NCI-H1048 (cell line): Measurements from ENCODE around the gene LCMT2.

ENCODE experiments used
- DNase-seq: peaks from one replicate; lab custom pipeline; 2025; lab: John Stamatoyannopoulos, UW

Gene LCMT2

GRCh38 chr15:43329960-43330779, at the start of gene LCMT2:
TSS of gene LCMT2 (minus strand) at chr15:43330573. CDS start at chr15:43330489, 84 bp downstream.
- peak; percentile 62 for DNase-seq

DNA sequence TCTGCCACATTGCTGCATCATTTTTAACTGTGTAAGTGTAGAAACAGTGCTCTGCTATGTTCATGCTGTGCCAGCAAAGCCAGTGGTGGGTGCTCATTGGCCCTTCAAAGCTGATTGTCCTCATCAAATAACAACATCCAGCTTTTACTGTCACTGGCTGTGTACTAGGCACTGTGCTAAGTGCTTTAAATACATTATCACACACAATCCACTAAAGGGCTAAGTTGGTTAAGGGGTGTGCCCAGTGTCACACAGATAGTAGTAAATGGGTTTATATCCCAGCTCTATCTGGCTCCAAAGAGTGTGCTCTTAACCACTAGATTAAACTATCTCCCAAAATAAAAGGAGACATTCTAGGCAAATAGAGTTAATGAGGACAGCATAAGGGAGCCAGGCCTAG, 48.2 kb upstream of the LCMT2 start:
- DNase-seq, result no peak

GRCh38 chr15:43376017-43376705, 45.8 kb upstream of the LCMT2 start:
- no peak for DNase-seq

DNA sequence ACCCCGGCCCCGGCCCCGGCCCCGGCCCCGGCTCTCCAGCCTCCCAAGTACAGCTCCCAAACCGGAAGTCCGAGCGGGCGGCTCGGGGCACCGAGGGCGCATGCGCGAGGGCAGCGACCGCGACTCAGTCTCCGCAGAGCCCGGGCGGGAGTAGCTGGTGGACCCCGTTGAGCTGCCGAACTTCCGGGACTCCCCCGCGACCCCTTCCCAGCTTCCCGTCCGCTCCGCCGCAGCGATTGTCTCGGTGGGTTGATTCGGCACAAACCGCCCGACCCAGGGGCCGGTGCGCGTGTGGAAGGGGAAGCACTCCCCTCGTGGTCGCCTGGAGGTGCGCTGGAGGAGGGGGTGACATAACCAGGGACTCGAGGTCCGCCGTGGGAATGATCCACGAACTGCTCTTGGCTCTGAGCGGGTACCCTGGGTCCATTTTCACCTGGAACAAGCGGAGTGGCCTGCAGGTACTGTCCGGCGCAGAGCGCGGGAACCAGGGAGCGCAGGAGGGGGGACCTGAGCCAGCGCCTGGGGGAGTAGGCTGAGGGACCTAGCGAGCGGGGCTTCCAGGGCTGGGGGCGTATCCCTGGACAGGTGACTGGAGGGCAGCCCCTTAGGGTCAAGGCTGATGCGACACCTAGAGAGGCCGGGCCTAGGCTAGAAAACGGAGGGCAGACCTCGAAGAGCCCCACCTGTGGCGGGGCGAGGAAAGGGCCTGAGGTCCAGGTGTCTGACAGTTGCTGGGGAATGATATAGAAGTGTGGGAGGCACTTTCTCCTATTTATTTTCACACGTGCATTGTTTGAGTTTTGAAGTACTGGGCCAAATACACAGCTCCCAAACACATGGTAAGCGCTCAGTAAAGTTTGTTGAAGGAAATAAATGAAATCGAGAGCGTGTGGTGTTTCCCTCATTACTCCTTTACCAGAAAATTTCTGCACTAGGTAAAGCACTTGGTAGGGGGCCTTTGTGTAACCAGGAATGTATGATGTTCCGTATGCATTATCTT, 40.9 kb upstream of the LCMT2 start, which contains the start of the genes TUBGCP4 and ZSCAN29:
TUBGCP4 (plus strand) TSS at position 127 of the 1,000 bp plus-strand sequence; CDS start at position 381, 254 bp downstream.
ZSCAN29 (minus strand) TSS at position 69 of the 1,000 bp plus-strand sequence. CDS start 1,130 bp downstream, outside the sequence.
- peak; percentile 71 for DNase-seq

DNA sequence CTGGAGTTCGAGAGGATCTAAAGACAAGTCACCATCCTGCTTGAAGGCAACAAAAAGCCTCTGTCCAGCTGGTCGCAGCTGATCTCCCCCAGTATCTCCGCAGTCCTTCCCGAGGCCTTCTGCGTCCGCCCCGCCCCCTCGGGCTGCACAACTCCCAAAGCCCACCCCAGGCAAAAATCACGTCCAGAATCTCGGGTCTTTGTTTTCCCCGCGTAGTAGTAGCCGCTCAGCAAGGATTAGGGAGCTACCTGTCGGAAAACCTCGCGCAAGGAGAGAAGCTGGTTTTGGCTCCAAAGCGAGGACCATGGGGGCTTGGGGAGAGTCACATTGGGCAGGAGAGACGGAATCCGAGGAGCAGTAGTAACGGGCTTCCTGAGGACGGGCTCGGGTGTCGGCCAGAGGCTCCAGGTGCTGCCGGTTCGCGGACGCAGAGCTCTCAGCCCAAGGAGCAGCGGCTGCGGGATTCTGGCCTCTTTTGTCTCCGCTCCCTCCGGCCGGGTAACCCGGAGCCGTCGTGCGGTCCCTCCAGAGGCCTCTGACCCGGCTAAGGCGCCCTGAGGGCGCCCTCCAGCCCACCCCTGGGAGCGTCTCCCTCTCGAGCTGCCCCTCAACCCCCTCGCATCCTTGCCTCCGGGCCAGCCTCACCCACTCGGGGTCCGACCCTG, 40.1 kb upstream of the LCMT2 start:
- no peak for DNase-seq

DNA sequence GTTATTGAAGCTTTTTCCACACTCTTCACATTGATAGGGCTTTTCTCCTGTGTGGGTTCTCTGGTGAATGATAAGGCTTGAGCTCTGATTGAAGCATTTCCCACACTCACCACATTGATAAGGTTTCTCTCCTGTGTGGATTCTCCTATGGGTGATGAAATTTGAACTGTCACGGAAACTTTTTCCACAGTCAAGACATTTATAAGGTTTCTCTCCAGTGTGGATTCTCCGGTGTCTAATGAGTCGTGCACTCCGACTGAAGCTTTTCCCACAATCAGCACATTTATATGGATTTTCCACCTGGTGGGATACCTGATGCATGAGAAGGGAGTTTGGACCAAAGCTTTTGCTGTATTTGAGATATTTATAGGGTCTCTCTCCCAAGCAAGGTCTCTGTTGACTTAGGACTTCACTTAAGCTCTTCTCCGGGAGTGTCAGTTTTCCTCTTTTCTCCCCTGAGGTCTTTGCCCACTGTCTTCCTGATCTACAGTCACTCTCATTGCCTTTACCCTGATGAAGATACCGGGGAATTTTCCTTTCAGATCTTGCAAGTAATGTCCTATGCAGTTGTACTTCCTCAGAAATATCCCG, 31.0 kb upstream of the LCMT2 start:
- no peak for DNase-seq

DNA sequence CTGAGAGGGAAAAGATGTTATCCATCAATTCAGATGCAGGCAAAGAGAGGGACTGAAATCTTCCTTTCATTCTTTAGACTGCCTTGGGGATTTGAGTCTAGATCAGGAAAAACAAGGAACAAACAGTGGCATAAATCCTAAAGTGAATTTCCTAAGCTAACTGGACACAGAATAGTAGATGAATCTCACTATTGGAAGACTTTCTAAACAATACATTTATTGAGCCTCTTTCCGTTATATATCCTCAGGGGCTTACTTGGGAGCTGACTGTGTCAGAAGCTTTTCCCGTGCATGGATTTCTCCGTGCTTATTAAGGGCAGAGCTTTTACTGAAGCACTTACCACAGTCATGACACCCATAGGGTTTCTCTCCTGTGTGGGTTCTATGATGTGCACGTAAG, 30.4 kb upstream of the LCMT2 start:
- no peak for DNase-seq

DNA sequence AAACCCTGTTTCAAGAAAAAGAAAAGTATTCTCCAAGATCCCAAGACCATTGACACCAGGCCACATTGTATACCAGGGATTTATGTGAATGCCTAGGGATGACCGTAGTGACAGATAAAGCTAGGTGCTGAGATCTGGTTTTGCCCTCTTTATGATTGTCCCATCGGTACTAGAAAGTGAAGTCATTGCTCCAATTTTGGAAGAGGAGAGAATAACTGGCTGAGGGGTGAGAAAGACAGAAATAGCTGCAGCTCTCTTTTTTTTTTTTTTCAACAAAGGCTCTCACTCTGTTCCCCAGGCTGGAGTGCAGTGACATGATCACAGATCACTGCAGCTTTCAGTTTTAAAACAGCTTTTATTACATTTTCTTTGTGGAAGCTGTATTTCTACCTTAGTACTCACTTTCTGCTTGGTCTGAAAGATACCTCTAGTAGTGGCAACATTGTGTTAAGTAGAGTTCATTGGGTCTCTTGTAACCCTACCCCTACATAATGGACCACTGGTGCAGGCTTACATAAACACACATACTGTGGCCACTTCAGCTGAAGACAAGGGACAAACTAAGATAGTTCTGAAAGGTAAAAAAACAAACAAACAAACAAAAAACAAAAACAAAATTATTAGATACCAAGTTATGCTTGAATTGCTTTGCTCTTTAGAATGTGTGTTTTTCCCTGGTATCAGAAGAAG, 22.5 kb upstream of the LCMT2 start:
- DNase-seq, result no peak

- DNase-seq, result no peak
Observed at GRCh38 chr15:43347114-43347513, 16.7 kb upstream of the LCMT2 start.

GRCh38 chr15:43346305-43346704, 15.9 kb upstream of the LCMT2 start:
- no peak for DNase-seq

DNA sequence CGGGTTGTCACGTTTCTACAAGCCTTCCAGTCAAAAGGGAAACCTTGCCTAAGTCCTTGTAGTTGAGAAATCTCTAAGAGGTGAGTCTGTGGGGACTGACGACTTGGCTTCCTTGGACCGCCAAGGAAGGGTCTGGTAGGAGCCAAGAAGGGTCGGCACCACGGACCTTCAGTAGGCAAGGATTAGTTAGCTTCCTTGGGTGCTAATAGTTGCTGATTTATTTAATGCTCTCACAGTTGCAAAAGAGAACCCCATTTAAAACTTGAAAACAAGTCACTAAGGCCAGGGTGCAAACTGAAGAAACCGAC, 361 bp upstream of the LCMT2 start:
- DNase-seq, result no peak

DNA sequence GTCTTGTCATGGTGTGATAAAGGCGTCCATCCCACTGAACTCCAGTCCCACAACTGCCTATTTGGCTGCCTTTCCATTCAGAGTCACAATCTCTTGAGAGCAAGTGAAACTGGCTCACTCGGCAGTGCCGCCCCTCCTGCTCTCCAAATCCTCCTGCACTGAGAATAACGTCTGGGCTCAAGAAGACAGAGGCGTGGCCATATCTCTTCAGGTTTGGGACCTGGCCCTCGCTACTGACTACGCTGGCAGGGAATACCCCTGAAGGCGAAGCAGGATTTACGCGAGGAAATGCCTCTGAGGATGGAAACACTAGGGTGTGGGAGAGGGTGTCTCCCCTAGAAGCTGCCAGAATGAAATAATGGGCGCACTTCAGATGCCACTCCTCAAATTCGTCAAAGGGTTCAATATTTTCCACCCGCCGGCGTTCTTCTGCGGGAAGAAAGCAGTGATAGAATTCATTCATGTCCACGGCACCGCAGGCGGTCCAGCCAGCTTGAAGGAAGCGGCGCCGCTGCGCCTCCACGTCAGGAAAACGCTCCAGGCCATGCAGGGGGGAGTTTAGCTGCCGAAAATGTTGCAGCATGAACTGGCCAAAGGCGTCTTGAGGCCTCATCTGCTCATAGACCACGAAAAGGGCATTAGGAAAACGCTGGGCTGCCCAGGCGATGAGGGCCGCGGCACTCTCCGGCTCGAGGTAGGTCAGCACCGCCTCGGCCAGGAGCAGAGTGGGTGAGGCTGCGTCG, 985 bp downstream of the LCMT2 start:
- no peak for DNase-seq

GRCh38 chr15:43325039-43325684, 5.2 kb downstream of the LCMT2 start:
- DNase-seq, result no peak

- no peak for DNase-seq
Observed at GRCh38 chr15:43318990-43319771, 11.2 kb downstream of the LCMT2 start.

DNA sequence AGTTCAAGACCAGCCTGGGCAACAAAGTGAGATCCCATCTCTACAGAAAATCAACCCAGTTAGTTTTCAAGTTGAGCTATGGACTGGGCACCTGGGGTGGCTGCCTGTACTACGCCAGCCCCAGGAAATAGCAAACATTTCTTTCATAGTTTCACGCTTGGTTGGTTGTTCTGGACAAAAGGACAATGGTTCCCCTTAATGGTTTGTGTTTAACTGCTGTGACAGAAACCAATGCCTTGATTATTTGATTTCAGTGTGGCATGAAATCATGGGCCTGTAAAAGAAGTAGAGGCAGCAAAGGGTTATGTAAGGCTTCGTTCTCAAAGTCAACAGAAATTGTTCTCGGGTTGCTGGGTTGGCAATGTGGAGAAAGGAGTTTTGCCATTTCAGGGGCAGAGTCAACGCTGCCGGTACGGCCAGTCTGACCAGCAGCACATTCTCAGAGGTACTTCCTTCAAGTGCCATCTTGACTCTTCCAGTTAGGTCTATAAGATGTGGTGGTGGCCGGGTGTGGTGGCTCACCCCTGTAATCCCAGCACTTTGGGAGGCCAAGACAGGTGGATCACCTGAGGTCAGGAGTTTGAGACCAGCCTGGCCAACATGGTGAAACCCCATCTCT, 12.7 kb downstream of the LCMT2 start:
- no peak for DNase-seq

GRCh38 chr15:43316971-43317346, 13.4 kb downstream of the LCMT2 start:
- DNase-seq, result no peak

- no peak for DNase-seq
Observed at GRCh38 chr15:43316016-43316970, 14.1 kb downstream of the LCMT2 start.
